Frontal cortex (tissue), 4 donors: ENCODE data around the gene AQP3. TPM values are rescaled to one million over a fixed set of nuclear protein-coding genes. Genes with fewer than 3 reads are reported as not detected.
"Not testable (repeated sequence)": the region's sequence is repeated elsewhere in the genome, so short reads cannot be mapped to it uniquely, and the experiment has no call there.

Experiments
- DNase-seq, 2 donors: peaks; one replicate each; pipeline ENCODE4 v3.0.0; 2012; ENCODE audit warnings: low spot score in 2 of 2
- FAIRE-seq: peaks from 2 replicates; lab custom pipeline; 2012; peaks lifted over from hg19 to GRCh38; lab: Jason Lieb, UNC
- total RNA-seq: library from RNA; depleted of rRNA; stranded (reverse); fragments of >200 nt; gene quantifications from one replicate; pipeline ENCODE4 v1.2.3, GENCODE V29; 2014
- donor health status: control.
- donor health status: control.
- donor health status: control.

AQP3 gene
- total RNA-seq, 1 donor from 2014 or later: not detected

DNA sequence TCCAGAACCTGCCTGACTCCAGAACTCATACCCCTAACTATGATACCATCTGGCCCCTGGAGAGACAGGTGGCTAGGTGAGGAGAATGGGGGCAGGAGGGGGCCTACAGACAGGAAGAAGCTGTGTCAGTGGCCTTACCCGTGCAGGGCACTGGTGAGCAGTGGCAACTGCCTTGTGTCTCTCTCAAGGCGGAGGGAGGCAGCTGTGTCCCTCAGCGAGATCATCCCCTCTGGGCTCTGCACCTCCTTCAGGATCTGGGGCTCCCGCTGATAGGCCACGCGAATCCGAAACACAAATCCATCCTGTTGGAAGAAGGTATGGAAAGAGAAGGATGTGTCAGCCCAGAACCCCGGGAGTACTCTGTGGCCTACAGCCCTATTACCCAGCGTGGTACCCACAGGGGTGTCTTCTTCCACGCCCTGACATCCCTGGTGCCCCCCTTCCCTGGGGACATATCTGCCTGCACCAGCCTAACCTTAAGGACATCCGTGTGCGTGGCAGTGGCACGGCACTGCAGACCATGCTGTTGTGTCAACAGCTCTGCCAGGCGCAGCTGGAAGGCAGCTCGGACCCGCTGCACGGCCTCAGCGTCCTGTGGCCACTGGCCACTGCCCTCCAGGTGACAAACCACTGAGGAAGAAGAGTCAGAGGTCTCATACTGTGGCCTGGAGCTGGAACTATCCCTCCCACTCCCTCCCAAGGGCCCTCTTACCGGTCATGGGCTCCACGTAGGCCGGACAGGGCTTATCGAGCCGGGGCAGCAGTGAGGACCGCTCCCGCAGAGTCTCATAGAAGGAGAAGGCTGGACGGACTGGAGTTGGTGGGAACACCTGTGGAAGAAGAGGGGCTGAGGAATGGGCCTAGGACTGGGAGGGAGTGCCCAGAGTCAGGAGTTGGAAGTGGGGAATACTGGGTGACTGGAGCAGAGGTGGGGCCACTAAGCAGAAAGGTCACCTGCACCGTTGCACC, 18.5 kb upstream of the AQP3 start:
- DNase-seq (peak in 1 of 2 donors; percentile 2), FAIRE-seq (no peak)

DNA sequence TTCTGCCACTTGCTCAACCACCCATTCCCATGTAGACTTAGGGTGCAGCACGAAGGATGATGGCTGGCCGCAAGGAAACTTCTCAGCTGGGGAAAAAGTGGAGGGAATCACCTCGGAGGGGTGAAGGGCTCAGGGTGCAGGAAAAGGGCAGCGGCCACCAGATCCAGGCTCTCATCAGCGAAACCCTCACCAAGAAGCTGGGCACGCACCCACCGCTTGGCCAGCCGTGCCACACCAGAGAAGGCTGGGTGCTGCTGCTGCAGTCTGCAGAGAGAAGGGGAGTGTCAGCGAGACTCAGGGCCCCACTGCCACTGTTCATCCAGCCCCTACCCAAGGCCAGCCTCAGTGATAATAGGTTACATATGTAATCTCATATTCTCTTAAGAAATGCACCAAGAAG, 17.7 kb upstream of the AQP3 start:
- DNase-seq (no peak), FAIRE-seq (no peak)

DNA sequence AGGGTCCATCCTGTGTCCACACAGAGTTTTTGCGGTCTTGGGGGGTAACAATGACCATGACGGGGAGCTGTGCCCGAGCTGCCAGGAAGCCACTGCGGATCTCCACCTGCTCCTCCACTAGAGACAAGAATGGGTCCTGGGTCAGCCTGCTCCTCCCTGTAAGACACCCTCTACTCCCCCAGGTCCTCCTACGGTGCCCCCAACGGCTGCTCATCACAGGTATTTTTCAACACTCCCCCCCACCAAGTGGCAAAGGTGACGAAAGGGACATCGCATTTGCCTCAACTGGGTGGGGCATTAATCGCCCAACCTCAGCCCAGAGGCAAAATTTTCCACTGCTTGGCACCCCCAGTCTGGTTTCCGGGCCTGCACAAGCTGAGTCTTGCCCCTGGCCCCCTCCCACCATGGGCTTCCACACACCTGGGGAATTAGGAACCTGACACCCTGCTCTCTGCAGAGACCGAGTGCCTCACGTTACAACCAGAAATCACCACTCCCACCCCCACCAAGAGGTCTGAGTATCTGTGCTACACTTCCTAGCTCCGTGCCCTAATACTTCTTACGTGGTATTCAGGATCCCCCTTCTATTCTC, 16.7 kb upstream of the AQP3 start:
- FAIRE-seq: no peak

DNA sequence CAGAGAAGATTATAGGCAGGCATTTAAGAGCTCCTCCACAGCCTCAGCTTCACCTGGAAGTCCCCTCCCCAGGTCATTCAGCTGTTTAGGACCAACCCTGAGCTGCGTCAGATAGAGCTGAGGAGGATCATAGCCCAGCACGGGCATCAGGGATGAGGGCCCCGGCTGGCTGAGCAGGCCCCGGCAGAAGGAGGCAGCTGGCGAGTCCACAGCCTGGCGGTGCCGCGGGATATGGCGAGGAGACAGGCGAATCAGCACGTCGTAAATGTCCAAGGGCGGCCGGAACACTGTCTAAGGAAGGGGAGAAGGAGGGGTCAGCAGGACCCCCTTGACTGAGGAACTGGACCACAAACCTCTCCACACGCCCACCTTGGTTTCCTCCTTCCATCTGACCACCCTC, 15.8 kb upstream of the AQP3 start:
- no peak for FAIRE-seq
- no peak for DNase-seq

More for the DNA sequence above, 16.7 kb upstream of the AQP3 start:
- no peak for DNase-seq

DNA sequence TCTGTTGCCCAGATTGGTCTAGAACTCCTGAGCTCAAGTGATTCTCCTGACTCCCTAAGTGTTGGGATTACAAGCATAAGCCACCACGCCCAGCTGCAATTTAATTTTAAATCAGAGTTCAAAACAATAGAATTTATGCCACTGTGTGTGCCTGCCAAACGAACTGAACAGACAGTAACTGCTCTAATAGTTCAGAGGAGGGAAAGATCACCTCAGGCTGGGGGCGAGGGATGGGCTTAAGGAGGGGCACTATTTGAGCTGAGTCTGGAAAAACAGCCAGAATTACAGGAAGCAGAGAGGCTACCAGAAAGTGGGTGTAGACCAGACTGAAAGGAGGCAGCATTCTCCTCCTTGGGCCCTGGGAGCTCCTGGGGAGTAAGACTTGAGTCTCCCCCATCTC, 14.1 kb upstream of the AQP3 start:
- DNase-seq (no peak), FAIRE-seq (no peak)

DNA sequence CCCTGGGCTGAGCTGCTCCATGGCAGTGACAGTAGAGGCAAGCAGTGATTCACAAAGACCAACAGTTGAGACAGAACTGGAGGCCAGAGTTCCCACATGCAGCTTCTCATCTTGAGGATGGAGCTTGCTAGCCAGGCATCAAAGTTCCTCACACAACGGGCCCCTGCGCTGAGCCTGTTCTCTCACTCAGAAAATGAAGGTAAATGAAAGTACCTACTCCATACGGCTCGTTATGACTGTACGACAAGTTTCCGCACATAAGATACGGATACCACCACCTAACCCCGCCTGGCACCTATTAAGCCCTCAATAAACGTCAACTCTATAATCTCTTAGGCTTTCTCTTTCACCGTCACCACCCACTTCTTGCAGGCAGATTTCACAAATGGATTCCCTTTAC, 13.5 kb upstream of the AQP3 start:
- no peak for FAIRE-seq

DNA sequence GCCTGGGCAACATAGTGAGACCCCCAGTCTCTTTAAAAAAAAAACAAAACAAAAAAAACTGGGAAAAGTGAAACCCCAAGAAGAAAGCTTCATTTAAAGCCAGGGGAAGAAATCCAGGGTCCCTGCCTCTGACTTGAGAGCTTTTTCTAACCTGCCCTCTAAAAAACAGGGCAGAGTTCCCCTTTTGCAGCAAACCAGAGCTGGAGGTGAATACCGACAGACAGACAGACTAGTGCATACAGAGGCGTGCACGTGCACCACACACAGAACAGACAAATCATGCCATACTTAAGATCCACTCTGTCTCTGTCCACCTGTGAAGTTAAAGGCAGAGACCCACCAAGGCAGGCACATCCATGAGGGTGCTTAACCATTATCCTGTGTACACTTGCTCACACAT, 11.7 kb upstream of the AQP3 start:
- DNase-seq (no peak), FAIRE-seq (no peak)

More for the DNA sequence above, 13.5 kb upstream of the AQP3 start:
- DNase-seq: no peak

DNA sequence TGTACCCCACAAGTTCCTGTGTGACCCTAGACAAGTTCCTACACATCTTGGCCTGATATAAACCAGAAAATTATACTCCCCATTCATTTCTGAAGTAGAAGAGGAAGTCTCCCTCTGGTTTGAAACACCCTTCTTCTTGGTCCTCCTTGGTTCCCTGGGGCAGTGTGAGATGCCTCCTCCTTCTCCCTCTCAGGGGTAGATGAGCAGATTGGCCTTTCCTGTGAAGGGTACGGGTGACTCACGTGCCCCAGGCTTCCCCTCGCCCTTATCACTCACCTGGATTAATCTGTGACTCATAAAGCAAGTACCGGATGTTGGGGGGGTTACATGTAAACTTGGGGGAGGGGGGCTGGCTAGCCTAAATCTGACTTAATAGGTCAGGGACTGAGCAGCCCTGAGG, 11.1 kb upstream of the AQP3 start:
- DNase-seq (no peak), FAIRE-seq (no peak)

DNA sequence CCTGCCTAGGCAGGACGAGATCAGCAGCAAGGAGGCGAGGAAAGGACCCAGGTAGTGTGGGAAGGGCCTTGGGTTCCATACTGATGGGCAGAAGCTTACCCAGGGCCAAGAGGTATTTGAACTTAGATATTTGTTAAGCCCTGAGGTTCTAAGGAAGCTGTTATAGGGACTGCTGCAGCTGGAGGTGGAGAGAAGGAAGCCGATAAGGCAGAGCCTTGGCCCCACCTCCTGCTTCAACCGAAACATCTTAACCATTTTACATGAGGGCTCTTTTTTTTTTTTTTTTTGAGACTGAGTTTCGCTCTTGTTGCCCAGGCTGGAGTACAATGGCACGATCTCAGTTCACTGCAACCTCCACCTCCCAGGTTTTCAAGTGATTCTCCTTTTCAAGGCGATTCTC, 8.6 kb upstream of the AQP3 start:
- FAIRE-seq (no peak), DNase-seq (no peak)

DNA sequence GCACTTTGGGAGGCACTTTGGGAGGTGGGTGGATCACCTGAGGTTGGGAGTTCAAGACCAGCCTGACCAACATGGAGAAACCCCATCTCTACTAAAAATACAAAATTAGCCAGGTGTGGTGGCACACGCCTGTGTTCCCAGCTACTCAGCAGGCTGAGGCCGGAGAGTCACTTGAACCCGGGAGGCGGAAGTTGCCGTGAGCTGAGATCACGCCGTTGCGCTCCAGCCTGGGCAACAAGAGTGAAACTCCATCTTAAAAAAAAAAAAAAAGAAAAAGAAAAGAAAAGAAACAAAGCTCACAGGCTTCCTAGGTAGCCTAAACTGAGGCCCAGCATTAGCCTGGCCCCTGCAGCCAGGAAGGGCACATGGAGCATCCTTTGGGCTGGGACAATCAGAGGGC, 8.1 kb upstream of the AQP3 start:
- not testable (repeated sequence) for FAIRE-seq, DNase-seq

DNA sequence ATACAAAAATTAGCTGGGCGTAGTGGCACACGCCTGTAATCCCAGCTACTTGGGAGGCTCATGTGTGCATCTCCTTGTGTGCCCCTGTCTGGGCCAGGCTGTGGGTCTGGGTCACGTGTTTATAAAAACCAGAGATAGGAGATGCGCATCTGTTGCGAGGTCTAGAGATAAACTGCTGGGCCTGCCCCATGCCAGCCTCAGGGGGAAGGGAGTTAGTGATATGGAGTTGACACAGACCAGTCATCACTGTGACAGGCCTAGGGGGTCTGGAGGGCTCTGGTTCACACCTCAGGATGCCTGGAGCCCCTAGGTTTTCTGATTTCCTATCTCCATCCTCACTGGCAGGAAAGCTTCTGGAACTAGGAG, 7.3 kb upstream of the AQP3 start:
- DNase-seq, FAIRE-seq: not testable (repeated sequence)

DNA sequence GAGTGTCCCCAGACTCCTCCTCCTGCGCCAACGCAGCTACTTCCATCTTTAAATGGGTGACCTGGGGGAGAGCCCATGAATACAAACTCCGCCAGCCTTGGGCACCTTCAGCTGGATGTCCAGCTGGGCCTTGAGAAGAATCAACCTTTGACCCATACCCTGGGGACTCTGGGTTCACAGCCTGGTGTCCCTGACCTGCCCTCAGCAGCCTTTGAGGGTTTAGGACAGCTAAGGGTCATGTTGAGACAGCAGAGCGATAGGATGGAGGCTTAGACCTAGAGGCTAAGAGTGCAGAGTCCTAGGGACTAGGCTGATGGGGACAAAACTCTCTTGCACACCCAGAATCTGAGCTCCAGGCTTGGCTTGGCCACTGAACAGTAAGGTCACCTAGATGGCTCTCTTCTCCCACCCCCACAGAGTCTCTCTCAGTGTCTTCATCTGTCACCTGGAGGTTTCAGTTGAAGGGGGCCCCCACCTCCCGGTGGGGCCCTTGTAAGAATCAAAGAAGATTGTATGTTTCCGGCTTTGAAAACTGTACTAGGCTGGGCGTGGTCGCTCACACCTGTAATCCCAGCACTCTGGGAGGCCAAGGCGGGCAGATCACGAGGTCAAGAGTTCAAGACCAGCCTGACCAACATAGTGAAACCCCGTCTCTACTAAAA, 6.7 kb upstream of the AQP3 start:
- no peak for DNase-seq
- no peak for FAIRE-seq

DNA sequence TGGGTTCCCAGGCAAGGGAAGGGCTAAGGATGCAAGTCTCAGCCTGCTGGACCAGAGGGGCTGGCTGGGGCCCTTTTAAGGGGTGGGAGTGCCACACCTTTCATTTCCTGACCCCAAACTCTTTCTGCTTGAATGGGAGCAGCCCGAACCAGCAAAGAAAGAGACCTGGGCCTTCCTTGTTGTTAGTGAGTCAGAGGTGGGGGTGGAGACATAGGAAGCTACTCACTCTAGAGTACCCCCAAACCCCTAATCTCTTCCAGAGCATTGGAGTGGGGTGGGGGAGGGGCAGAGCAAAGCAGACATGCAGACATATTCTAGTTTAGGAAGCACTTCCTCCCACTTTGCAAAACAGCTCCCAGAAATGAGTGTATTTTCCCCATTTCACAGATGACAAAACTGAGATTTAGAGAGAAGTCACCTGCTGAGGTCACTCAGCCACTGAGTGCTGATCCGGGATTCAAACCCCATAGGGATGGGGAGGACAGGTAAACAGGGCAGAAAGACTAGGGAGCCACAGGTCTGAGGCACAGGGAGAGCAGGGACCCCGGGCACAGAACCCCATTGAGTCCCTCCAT, 6.0 kb upstream of the AQP3 start:
- DNase-seq (no peak), FAIRE-seq (no peak)

DNA sequence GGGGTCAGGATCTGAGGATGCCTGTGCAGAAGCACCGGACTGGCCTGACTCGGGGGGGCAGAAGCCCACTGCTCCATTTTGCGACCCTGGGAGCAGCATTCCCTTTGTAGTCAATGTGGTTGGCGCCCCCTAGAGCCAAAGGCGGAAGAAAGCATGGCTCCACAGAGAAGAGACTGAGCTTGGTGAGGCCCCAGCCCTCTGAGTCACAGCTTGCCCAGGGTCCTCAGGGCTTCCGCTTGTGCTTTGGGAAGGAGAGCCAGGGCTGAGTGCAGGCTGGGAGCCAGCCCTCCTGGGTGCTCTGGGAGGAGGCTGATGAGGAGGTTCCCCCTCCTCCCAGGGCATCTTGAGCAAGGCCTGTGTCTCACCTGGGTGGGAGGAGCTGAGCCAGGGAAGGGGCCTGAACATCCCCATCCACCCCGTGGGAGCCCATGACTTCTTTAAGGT, 5.5 kb upstream of the AQP3 start:
- DNase-seq (peak in 1 of 2 donors; percentile 54), FAIRE-seq (no peak)

DNA sequence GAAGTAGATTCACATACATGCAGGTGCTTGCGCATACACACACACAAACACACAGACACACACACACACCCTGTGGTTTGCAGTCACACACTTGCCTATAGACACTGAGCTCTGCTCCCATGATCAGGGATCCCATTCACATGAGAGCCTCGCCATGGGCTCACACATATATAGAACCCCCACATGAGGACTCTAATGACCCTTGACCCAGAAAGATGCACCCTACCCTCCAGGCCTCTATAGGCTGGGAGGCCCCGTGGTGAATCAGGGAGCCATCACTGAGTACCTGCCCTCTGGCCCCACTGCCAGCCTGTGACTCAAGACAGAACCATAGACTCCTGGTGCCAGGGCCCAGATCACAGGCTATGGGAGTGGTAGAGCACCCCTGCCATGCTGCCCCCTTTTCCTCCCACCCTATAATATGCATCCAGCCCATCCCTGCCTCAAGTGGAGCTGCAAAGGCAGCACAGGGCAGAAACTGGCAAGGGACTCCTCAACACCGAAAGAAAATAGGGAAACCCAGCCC, 3.3 kb upstream of the AQP3 start:
- no peak for DNase-seq
- no peak for FAIRE-seq

DNA sequence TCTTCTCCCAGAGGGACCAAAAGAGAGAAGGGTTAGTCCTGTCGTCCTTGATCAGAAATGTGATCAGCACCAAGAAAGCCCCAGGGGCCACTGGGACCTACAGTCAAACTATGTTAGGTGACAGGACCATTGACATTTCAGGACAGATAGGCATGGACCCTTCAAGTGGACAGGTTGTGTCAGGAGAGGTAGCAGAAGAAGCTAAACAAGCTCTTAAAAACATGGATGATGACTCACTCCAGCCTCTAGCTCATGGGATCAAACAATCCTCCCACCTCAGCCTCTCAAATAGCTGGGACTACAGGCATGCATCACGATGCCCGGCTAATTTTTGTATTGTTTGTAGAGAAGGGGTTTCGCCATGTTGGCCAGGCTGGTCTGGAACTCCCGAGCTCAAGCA, 2.3 kb upstream of the AQP3 start:
- FAIRE-seq (no peak), DNase-seq (no peak)

DNA sequence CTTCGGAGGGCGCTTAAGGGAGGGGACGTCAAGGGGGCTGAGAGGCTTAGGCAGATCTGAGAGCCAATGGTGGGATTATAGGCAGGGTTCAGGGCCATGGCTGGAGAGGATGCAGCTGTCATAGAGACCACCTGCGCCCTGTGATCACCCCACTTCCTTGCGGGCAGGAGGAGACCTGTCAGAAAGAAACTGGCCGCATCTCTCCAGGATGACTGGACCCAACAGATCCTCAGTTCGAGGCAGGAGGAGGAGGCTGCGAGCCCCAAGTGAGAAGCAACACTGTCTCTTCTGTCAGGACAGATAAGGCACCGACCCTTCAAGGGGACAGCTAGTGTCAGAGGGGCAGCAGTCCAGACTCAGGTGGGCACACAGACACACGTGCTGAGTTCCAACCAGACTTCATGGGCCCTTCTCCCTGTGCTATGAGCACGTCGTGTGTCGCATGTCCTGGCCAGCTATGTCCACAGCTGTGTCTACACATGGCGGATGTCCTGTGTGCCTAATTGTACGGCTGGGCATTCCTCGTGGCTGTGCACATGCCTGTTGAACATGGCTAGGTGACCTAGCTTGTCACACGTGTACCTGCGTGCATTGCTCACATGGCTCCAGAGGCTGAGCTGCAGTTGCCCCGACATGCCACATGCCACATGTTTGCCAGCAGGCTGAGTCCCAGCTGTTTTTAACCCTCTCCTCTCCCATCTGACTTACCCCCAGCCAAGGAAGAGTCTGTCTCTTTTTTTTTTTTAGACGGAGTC, 583 bp upstream of the AQP3 start:
- DNase-seq (peak in 1 of 2 donors; percentile 24), FAIRE-seq (no peak)

DNA sequence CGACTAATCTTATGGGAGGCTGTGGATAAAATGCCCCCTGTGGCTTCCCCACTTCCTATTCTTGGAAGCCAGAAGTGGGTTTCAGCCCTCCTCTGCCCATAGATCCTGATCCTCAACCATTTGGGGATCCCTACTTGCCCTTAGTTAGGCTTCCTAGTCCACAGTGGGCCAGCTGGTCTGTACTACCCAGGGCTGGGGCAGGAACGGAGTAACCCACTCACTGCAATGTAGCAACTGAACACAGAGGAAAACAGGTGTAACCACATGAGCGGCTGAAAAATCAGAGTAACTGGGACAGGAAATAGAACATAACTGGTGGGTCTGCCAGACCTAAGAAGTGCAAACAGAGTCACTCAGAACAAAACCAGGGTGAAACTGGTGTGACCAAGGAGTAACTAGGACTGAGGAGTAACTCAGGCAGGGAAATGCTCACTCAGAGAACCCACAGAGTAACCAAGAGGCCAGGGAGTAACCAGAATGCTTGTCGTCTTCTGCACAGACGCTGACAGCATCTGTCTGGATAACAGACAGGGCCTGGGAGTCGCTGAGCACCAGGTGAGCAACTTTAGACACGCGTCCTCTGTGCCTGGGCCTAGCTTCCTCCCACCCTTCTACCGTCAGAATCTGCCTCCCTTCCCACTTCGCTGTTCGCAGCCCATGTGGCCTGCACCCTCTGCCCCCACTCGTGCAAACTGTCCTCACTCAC, 1.0 kb downstream of the AQP3 start:
- no peak for FAIRE-seq
- peak in 1 of 2 donors; percentile 32 for DNase-seq
